K562 (cell line): Measurements from ENCODE around the gene RCSD1. TPM values are rescaled to one million over a fixed set of nuclear protein-coding genes. Genes with fewer than 3 reads are reported as not detected.

ENCODE experiments used
- CC2D1A ChIP-seq: fragments of 450-650 bp; IDR thresholded peaks from 2 replicates; pipeline ENCODE4 v1.6.1; 2017; ENCODE audit warnings: mild to moderate bottlenecking
- HDGF ChIP-seq: fragments of 450-650 bp; IDR thresholded peaks from 2 replicates; pipeline ENCODE4 v1.6.1; 2016
- KDM2B ChIP-seq: fragments of 250-450 bp; sonication (Bioruptor Pico); IDR thresholded peaks from 2 replicates; pipeline ENCODE4 v1.8.0; 2021; ENCODE audit warnings: mild to moderate bottlenecking, moderate library complexity
- L3MBTL2 ChIP-seq: fragments of 450-650 bp; IDR thresholded peaks from 2 replicates; pipeline ENCODE4 v1.6.1; 2016; ENCODE audit warnings: mild to moderate bottlenecking, moderate library complexity
- LCOR ChIP-seq: sonication (generic); formaldehyde crosslinking; IDR thresholded peaks from 2 replicates; pipeline ENCODE4 v1.8.0; 2022; ENCODE audit warnings: mild to moderate bottlenecking, missing genetic modification reagents
- NFIC ChIP-seq: fragments of 450-650 bp; IDR thresholded peaks from 2 replicates; pipeline ENCODE4 v1.6.1; 2017; ENCODE audit warnings: mild to moderate bottlenecking, inconsistent platforms
- PURB ChIP-seq: sonication (generic); formaldehyde crosslinking; IDR thresholded peaks from 2 replicates; pipeline ENCODE4 v1.9.0; 2021; ENCODE audit warnings: low read depth, mild to moderate bottlenecking, missing genetic modification reagents
- RB1 ChIP-seq: fragments of 450-650 bp; IDR thresholded peaks from 2 replicates; pipeline ENCODE4 v1.6.1; 2017; ENCODE audit warnings: low read depth, mild to moderate bottlenecking
- RBM39 ChIP-seq: fragments of 200-400 bp; formaldehyde crosslinking; optimal IDR thresholded peaks from 2 replicates; pipeline ENCODE3; 2018; ENCODE audit warnings: low read depth, low read length
- RCOR1 ChIP-seq, 2 experiments: IDR thresholded peaks; 2 replicates each; pipeline ENCODE4 v1.6.1; 2012; ENCODE audit warnings: low read depth in 2 of 2, low read length in 2 of 2, borderline replicate concordance in 1 of 2, improper control_type of control experiment in 1 of 2
- SMARCA5 ChIP-seq: fragments of 450-650 bp; IDR thresholded peaks from 2 replicates; pipeline ENCODE4 v1.6.1; 2016
- TGIF2 ChIP-seq: sonication (generic); formaldehyde crosslinking; IDR thresholded peaks from 2 replicates; pipeline ENCODE4 v1.8.1; 2022; ENCODE audit warnings: mild to moderate bottlenecking, missing genetic modification reagents, moderate library complexity
- ZNF184 ChIP-seq: sonication (generic); formaldehyde crosslinking; IDR thresholded peaks from 2 replicates; pipeline ENCODE4 v1.5.0; 2020; ENCODE audit warnings: missing genetic modification reagents
- ZNF24 ChIP-seq: fragments of 450-650 bp; IDR thresholded peaks from 2 replicates; pipeline ENCODE4 v1.6.1; 2016
- ZNF551 ChIP-seq: fragments of 250-450 bp; sonication (Bioruptor Pico); IDR thresholded peaks from 2 replicates; pipeline ENCODE4 v1.5.0; 2021; ENCODE audit warnings: mild to moderate bottlenecking, moderate library complexity
- ZNF717 ChIP-seq: fragments of 250-450 bp; sonication (Bioruptor Pico); IDR thresholded peaks from 2 replicates; pipeline ENCODE4 v1.5.0; 2021
- polyA plus RNA-seq, 8 experiments: library from polyadenylated mRNA; depleted of rRNA in 4 of 8; stranded (reverse) in 5 of 8; unstranded in 3 of 8; fragments of >200 nt; fragmentation: Nextera tagmentation in 2 of 8; fragmentation: Illumina TruSeq in 1 of 8; extraction: Ambion mirVana in 2 of 8; extraction: Trizol in 1 of 8; gene quantifications; 2 replicates each; pipeline versions ENCODE4 v1.2.1 to v1.2.3, GENCODE V29; 2011 to 2014; ENCODE audit warnings: inconsistent platforms in 1 of 8, missing spikeins in 1 of 8
- total RNA-seq, 7 experiments: library from RNA; depleted of rRNA in 6 of 7; stranded (reverse); fragments of >200 nt in 6 of 7; fragmentation: Illumina TruSeq in 2 of 7; extraction: Trizol in 2 of 7; gene quantifications; 2 replicates each; pipeline versions ENCODE4 v1.2.1 to v1.2.3, GENCODE V29; 2011 to 2021; ENCODE audit warnings: low replicate concordance in 1 of 7
- TF ChIP-seq, protein P1 (sequence below), 2 experiments: fragments of 250-450 bp in 1 of 2; fragments of 450-650 bp in 1 of 2; sonication (Bioruptor Pico) in 1 of 2; IDR thresholded peaks; 2 replicates each; pipeline versions ENCODE4 v1.6.1 to v1.8.0; 2016 to 2021; ENCODE audit warnings: mild to moderate bottlenecking in 2 of 2, moderate library complexity in 2 of 2, missing compliant biosample characterization in 1 of 2, missing genetic modification characterization in 1 of 2
- TF ChIP-seq, protein P2 (sequence below): fragments of 200-600 bp; sonication (generic); IDR thresholded peaks from one replicate; pipeline ENCODE4 v1.6.1; 2012; ENCODE audit warnings: mild to moderate bottlenecking, low read depth, low read length, inconsistent platforms

The RCSD1 gene
- total and polyA plus RNA-seq, 9 of the 15 experiments (the other 6 are each of a cell fraction or from before 2014, with no cell fraction given) = 7.8 to 69.8 (median 45.3) TPM

DNA sequence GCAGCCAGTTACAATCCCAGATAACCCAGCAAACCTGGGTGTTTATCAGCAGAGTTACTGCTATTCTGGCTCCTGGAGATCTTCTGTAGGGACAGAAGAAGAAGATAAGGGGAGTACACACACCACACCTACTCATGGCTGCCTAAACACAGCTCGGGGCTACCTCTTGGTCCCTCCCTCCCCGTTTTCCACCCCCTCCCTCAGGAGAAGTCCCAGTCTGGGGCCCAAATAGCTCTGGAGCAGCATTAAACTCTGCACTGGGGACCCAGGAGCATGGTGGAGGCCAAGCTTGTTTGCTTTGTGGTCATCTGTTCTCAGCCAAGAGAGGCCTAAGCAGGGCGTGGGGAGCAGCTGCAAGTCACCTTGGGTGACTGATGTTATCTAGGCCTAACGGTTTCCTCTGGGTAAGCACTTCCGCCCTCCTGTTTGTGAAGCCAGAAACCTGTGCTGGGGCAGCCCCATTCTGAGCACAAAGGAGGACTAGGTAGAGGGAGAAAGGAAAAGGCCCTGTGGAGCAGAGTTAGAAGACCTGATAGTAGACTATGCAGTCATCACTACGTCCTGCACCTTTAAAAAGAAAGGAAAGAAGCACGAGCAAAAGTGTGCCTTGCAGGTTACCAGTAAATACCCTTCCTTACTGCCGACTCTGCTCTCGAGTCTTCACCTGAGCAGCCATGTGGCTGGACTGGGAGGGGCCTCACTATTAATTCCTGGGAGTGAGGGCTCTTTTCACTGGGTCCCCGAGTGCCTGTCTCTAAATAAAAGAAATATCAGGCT is 2.0 kb upstream of the RCSD1 start (continued):
- TF ChIP-seq ZNF717 (CRISPR knock-in tag) (no peak), CC2D1A (peak; percentile 80), LCOR (CRISPR knock-in tag) (peak; percentile 95), KDM2B (no peak), TGIF2 (CRISPR knock-in tag) (no peak), HDGF (no peak; the same call in 1 of the 2 replicates), L3MBTL2 (peak; percentile 96), NFIC (peak; percentile 86), RB1 (peak; percentile 42), RBM39 (peak; percentile 96), SMARCA5 (0 out of 2 replicates have a peak, but pooled peaks have one; percentile 16), RCOR1 (IDR thresholded peaks at IDR 0.05; ENCODE audit: borderline replicate concordance in 1 of 2, low read depth in 2 of 2, low read length in 2 of 2) (peak; percentile 41 to 96; a peak in 2 of 4 replicates), PURB (no peak), ZNF184 (CRISPR knock-in tag) (no peak), ZNF24 (peak; percentile 60), ZNF551 (CRISPR knock-in tag) (no peak)
- TF ChIP-seq, protein P1, sequence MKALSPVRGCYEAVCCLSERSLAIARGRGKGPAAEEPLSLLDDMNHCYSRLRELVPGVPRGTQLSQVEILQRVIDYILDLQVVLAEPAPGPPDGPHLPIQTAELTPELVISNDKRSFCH (CRISPR knock-in tag; IDR thresholded peaks at IDR 0.05) = no peak
- TF ChIP-seq, protein P1 (tag; IDR thresholded peaks at IDR 0.05) = peak; percentile 77
- TF ChIP-seq, protein P2, sequence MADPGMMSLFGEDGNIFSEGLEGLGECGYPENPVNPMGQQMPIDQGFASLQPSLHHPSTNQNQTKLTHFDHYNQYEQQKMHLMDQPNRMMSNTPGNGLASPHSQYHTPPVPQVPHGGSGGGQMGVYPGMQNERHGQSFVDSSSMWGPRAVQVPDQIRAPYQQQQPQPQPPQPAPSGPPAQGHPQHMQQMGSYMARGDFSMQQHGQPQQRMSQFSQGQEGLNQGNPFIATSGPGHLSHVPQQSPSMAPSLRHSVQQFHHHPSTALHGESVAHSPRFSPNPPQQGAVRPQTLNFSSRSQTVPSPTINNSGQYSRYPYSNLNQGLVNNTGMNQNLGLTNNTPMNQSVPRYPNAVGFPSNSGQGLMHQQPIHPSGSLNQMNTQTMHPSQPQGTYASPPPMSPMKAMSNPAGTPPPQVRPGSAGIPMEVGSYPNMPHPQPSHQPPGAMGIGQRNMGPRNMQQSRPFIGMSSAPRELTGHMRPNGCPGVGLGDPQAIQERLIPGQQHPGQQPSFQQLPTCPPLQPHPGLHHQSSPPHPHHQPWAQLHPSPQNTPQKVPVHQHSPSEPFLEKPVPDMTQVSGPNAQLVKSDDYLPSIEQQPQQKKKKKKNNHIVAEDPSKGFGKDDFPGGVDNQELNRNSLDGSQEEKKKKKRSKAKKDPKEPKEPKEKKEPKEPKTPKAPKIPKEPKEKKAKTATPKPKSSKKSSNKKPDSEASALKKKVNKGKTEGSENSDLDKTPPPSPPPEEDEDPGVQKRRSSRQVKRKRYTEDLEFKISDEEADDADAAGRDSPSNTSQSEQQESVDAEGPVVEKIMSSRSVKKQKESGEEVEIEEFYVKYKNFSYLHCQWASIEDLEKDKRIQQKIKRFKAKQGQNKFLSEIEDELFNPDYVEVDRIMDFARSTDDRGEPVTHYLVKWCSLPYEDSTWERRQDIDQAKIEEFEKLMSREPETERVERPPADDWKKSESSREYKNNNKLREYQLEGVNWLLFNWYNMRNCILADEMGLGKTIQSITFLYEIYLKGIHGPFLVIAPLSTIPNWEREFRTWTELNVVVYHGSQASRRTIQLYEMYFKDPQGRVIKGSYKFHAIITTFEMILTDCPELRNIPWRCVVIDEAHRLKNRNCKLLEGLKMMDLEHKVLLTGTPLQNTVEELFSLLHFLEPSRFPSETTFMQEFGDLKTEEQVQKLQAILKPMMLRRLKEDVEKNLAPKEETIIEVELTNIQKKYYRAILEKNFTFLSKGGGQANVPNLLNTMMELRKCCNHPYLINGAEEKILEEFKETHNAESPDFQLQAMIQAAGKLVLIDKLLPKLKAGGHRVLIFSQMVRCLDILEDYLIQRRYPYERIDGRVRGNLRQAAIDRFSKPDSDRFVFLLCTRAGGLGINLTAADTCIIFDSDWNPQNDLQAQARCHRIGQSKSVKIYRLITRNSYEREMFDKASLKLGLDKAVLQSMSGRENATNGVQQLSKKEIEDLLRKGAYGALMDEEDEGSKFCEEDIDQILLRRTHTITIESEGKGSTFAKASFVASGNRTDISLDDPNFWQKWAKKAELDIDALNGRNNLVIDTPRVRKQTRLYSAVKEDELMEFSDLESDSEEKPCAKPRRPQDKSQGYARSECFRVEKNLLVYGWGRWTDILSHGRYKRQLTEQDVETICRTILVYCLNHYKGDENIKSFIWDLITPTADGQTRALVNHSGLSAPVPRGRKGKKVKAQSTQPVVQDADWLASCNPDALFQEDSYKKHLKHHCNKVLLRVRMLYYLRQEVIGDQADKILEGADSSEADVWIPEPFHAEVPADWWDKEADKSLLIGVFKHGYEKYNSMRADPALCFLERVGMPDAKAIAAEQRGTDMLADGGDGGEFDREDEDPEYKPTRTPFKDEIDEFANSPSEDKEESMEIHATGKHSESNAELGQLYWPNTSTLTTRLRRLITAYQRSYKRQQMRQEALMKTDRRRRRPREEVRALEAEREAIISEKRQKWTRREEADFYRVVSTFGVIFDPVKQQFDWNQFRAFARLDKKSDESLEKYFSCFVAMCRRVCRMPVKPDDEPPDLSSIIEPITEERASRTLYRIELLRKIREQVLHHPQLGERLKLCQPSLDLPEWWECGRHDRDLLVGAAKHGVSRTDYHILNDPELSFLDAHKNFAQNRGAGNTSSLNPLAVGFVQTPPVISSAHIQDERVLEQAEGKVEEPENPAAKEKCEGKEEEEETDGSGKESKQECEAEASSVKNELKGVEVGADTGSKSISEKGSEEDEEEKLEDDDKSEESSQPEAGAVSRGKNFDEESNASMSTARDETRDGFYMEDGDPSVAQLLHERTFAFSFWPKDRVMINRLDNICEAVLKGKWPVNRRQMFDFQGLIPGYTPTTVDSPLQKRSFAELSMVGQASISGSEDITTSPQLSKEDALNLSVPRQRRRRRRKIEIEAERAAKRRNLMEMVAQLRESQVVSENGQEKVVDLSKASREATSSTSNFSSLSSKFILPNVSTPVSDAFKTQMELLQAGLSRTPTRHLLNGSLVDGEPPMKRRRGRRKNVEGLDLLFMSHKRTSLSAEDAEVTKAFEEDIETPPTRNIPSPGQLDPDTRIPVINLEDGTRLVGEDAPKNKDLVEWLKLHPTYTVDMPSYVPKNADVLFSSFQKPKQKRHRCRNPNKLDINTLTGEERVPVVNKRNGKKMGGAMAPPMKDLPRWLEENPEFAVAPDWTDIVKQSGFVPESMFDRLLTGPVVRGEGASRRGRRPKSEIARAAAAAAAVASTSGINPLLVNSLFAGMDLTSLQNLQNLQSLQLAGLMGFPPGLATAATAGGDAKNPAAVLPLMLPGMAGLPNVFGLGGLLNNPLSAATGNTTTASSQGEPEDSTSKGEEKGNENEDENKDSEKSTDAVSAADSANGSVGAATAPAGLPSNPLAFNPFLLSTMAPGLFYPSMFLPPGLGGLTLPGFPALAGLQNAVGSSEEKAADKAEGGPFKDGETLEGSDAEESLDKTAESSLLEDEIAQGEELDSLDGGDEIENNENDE = no peak
